ENCODE results near the gene MR1.

MR1 gene

DNA sequence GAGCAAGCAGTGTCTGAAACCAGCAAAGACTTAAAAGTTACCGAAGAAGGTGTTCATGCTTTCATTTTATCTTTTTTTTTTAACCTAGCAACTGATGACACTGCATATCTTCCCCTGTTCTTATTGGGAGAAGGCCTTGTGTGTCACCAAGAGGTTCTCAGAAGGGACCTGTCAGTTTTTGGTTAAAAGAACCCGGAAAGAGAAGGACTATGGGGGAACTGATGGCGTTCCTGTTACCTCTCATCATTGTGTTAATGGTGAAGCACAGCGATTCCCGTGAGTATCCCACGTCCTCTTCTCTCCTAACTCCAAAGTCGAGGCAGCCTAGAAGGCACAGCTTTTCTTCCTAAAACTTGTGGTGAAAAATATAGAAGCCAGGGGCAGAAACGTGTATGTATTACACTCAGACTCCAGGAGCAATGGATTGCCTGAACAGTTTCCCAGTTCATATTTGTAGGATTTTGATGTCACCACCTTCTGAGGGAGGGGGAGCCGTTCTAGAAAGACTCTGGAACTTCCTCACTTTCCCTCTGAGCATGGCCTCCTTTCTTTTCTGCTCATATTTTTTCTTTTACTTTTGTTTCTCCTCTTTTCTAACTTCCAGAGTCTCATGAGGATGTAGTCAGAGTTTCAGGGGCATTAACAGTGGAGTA lies at the start of gene MR1:
Gene MR1 (plus strand): TSS at position 185 of the 653 bp plus-strand sequence. CDS start 25 bp downstream, at position 210.
- peak; percentile 89 for DNase-seq (ENCODE audit: low spot score)

DNA sequence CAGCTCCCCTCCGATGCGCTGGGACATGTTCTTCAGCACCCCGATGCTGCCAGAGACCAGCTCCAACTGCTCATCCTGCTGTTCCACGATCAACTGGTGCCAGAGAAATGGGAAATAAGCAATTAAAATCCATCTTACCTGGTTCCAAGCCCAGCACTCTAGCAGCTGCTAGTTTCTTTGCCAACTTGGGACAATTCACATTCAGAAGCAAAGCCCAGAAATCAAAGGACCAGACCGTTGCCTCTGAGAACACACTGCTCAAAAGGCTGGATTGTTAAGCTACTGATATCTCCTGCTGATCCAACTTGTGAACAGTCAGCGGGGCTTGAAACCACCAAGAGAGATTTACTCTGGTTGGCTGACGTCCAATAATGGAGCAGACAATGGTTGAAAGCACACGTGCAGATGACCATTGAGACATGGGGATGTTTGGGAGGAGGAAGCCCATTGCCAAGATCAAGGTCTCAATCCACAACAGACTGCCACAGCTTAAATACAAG lies 45.5 kb upstream of the MR1 start:
- no peak for DNase-seq (ENCODE audit: low spot score)

DNA sequence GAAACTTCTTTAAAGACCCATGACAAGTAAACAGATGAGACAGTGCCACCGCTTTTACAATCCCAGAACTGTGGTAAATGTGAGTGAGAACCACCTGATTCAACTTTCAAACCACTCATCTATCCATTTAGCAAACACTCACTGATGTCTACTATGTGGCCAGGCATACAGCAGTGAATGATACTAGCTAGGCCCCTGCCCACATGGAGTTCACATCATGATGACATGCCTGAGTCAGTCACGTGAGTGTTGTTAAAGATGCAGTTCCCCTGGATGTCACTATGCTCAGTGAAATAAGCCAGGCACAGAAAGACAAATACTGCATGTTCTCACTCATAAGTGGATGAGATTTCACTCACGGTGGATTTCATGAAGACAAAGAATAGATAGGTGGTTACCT lies 39.5 kb upstream of the MR1 start:
- no peak for DNase-seq (ENCODE audit: low spot score)

DNA sequence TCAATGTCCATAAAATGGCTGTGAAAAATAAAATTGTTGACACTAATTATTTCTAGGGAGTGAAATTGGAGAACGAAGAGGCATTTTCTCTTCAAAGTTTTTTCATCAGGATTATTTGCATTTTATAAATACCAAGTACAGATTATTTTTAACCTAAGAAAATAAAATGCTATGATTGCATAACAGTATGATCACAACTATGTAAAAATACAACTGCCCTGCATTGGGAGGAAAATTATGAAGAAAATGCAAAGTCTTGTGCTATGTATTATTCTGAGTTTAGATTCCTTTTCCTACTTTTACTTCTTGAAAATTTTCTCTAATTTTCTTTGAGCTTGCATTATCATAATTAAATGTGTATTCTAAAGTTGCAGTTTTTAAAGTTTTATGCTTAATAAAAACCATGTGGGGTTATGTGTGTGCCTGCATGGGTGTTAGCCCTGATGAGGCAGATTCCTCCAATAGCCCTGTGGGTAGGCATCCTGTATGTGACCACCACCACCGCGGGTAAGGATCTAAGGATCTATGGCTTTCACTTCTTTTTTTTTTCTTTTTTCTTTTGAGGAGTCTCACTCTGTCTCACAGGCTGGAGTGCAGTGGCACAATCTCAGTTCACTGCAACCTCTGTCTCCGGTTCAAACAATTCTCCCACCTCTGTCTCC lies 35.8 kb upstream of the MR1 start:
- peak; percentile 14 for DNase-seq (ENCODE audit: low spot score)

DNA sequence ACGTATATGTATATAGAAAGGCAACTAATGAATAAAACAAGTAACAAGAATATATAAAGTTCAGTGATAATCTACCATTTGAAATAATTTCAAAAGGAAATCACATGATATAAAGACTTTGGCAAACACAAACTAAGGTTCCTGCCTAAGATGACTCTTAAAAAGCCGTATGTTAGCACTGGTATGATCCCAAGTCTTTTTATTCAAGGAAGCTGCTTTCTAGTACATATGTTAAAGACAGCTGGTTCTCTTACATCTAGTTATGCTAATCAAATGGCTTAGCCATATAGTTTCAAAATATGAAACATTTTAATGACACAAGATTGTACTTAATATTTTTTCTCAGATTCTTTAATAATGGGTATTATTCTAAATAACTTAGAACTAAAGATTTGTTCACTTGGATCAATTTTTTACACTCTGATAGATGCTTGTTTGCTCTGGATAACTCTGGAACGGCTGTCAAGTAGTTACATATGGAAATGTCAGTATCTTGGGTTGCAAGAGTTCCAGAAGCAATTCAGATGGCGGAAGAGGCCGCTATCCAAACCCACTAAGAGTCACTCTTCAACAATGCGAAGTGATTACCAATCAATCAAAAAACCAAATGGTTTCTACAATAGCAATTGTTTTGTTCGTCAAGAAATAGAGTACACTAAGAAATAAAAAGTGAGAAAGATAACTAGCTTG lies 32.5 kb upstream of the MR1 start:
- DNase-seq (ENCODE audit: low spot score): no peak

DNA sequence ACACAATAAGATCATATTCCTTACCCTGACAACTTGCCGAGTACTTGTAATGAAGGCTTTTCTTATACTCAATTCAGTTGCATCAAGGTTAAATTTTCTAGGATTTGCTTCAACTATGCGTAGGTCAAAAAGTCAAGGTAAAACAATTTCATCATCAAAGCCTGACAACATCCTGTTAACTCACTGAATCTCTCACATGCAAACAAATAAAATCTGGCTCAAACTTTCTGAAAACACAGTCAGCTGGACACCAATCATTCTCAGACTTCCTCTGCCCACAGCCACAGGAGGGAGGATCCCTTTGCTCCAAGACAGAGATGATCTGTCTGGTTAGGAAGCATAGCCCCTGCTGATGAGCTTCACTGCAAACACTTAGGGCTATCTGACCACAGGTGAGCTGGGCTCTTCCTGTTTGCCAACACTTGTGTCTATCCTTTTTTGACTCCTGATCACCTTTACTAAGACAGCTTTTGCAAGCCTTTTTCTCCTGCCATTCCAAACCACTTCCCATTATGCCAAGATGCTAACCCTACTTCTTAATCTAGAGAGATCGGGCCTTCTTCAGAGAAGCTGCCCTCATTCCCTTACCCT lies 31.1 kb upstream of the MR1 start:
- no peak for DNase-seq (ENCODE audit: low spot score)

DNA sequence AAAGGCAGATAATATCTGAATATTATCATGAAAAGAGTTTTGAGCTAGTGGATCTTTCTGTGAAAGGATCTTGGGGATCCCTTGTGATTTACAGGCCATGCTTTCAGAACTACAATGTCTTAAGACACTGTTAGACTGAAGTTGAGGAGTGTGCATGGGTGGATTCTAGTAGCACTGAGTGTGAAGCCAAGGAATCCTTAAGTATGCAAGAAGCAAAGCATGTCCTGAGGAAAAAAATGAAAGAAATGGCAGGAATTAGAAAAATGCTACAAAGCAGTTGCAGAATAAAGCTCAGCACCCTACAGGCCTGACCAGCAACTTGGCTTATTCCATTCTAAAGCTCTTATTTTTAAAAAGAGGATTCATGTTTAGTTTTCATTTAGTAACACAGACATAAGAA lies 23.0 kb upstream of the MR1 start:
- DNase-seq (ENCODE audit: low spot score): peak; percentile 72

DNA sequence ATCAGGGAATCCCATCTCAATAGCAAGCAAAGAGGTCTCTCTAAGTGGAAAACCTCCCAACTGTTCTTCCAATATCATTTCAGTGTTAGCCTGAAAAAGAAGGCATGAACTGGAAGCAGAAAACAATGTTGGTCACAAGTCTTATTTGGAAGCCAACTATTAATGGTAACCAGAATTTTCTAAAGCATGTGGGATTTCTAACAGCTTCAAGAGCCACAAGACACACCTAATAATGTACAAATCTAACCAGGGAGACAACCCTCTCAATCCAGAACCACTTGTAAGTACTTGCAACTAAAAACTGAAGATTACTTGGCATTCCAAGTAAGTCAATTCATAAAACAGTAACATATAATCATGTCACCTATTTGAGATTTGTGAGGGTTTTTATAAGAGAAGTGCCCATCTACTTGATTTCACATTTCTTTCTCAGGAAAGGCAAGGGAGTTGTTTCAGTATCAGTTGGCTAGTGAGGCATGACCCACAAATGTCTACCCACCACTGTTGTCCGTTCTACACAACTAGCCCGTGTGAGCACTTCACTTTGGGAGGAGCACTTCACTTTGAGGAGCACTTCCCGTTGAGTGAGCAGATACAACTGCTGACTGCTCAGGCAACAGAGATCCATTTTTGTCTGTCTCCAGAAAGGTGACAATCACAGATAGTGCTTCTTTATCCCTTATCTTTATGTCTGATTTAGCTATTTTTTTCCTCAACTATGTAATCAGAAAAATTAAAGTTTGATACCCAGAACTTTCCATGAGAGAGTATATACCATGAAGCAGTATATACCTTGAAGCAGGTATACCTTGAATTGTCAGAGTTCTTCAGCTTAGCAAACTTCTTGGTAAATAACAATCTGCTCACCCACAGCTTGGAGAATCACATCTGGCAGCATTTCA lies 22.2 kb upstream of the MR1 start:
- DNase-seq (ENCODE audit: low spot score): no peak

DNA sequence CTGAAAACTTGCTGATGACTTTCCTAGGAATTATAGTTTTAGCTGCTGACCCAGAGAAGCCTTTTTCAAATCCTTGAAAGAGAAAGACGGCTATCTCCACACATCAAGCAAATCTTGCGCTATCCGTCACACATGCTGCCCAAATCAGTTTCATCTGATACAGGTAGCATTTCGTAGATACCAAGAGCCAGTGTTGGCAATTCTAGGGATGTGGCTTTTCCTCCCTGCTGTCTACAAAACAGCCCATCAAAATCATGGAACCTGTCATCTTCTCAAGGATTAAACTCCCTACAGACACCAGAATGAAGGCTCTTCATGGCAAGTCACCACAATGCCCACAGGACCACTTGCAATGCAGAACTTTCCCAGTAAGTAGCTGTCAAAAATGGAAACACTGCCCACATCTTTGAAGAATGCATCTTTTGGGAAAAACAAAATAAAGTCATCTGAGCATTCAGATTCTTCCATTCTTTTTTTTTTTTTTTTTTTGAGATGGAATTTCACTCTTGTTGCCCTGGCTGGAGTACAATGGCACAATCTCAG lies 21.5 kb upstream of the MR1 start:
- no peak for DNase-seq (ENCODE audit: low spot score)

DNA sequence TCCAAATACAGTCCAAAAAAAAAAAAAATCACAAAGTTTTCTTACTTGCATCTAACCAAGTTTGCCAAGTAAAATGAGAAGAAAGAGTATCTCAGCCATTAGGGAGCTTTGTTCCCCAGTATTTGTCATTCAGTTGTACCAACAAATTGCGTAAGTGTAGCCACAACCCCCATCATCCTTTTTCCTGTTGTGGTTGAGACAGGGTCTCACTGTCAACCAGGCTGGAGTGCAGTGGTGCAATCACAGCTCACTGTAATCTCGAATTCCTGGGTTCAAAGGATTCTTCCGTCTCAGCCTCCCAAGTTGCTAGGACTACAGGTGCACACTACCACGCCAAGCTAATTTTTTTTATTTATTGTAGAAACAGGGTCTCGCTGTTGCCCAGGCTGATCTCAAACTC lies 20.6 kb upstream of the MR1 start:
- DNase-seq (ENCODE audit: low spot score): no peak

DNA sequence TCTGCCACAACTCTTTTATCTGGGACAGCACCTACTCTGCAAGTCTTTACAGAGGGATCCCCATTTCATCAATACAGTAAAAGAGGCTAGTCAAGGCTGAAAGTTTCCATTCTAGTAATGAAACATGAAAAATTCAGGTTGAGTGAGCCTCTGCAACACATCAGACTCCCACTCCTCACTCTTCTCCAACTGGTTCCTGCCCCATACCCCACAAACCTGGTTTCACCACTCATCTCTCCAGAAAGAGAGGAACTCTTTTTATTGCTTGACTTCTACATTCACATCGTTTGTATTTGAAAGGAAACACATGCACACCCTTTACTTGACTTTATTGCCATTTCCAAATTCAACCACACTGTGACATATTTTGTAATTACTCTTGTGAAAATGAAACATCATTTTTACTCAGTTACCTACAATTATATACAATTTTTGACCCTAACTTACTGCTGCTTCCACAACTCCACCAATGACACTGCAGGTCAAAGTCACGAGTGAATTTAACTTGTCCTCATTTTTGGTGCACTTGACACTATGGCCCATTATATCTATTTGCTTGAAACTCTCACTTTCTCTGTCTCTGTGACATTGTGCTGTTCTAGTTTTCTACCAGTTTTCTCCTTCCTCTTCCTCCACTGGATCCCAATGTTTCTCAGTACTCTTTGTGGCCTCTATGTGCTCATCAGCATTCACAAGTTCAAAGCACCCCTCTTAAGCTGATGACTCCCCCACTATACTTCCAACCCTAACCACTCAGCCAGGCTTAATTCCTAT lies 19.1 kb upstream of the MR1 start:
- DNase-seq (ENCODE audit: low spot score): no peak

DNA sequence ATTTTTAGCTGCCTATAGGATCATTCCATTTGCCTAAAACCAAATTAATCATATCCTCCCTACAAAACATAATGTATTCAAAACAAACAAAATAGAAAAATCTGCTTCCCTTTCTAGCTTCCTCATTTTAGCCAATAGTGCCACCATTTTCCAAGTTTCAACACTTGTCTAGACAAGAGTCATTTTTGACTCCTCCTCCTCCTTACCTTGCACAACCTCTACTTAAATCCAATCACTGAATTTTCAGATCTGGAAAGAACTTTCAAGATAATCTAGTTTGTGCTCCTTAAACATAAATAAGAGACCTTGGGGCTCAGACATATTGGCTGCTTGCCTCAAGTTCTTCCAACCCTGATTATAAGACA lies 18.6 kb upstream of the MR1 start:
- DNase-seq (ENCODE audit: low spot score): no peak

DNA sequence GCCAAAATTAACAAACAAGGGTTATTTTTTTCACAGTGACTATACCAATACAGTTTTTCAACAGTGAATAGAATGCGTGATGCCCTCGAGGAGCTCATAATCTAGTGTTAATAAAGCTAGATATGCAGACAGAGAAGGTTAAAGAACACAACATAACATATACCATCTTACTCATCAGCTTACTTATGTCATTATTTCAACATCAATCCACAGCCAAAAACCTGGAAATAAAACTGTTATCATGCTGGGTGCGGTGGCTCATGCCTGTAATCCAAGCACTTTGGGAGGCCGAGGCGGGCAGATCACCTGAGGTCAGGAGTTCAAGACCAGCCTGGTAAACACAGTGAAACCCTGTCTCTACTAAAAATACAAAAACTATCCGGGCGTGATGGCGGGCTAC lies 17.2 kb upstream of the MR1 start:
- no peak for DNase-seq (ENCODE audit: low spot score)

DNA sequence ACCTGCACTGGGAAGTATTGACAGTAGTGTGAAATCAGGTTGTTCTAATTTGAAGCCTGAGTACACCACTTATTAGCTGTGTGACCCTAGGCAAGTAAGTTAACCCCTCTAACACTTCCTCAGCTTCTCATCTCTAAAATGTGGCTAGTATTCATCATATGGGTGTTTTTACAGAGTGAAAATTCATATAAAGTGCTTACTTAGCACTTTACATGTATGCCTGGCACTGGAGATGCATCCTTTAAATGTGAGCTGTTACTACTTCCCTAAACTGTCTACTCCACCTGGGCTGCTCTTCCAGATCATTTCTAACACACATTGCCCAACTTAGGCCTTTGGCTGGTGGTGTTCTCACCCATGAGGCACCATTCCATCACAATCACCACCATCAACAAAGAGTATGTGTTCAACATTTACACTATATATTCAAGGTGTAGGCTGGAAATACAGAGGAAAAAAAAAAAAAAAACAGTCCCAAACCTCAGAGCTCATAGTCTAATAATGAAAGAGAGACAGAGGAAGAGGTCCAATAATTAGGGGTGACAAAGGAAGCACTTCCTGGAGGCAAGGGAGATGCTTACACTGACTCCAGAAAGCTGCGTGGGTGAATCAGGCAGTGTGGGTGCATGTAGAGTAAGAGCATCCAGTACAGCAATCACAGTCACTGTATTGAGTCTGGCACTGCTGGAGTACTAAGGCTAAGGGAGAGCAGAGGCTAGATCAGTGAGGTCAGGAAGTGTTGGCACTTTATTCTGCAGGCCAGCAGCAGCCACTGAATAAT lies 14.7 kb upstream of the MR1 start:
- DNase-seq (ENCODE audit: low spot score): no peak

DNA sequence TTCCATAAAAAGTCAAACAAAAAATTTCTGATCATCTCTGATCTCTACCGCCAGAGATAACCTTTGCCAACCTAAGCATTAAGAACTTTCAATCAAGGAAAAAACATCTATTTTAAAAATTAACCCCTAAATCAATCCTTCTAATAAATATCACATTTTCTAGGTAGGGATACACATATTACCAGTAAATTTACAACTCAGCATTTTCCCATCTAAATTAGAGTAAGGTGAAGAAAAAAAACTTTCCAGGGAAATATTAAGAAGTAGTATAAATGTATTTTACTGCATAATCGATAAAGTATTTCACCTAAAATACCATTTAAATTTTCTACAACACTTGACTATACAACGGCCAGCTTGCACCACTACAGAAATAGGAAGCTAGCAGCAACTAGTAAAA lies 12.6 kb upstream of the MR1 start:
- DNase-seq (ENCODE audit: low spot score): no peak

DNA sequence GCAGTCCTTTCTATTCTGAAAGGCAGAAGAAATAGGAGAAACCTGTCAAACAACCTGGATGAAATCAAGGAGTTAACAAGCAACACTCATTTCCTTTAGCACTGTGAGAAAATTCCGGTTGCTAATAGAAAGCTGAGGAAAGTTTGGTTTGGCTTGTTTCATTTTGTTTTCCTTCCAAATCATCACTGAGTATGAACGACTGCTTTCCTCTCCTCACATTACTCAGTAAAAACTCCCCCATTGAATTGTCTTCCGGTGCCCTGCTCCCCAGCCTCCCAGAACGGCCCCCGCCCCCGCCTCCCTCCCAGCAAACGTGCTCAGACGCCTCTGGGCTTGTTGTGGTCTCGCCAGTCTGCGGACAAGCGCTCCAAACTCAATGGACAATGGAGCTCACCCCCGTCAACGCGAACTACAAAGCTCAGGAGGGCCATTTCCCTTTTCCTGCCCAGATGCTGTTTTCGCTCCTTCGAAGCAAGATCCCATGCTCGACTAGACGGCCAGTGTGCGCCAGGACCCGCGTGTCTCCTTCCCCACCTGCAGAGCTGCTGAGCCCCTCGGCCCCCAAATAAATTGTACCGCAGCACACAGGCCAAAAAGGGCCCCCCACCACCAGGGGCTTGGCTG lies 11.9 kb upstream of the MR1 start:
- DNase-seq (ENCODE audit: low spot score): peak; percentile 73

DNA sequence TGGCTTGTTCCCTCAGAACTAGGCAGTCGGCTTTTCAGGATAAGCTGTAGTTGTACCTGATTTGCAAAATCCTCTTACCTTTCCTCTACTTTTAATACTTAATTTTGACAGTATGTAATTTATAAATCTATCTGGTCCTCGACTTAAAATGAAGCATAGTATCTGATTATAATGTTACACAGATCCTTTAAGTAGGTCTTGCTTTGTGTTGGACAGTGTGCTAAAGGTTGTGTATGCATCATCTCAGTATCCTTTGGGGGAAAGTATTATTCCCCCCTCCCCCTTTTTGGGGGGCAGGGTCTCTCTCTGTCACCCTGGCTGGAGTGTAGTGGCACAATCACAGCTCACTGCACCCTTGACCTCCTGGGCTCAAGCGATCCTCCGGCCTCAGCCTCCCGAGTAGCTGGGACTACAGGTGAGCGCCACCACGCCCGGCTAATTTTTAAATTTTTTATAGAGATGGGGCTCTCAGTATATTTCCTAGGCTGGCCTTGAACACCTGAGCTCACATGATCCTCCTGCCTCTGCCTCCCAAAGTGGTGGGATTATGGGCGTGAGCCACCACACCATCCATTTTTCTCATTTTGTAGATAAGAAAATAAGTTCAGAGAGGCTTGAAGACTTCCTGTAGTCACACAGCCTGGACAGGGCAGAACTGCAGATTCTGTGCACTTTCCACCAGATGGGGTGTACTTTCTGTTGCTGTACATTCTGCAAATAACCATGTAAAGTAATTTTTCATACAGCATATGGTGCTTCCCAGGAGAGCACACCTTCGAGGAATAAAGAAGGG lies 10.3 kb upstream of the MR1 start:
- no peak for DNase-seq (ENCODE audit: low spot score)

DNA sequence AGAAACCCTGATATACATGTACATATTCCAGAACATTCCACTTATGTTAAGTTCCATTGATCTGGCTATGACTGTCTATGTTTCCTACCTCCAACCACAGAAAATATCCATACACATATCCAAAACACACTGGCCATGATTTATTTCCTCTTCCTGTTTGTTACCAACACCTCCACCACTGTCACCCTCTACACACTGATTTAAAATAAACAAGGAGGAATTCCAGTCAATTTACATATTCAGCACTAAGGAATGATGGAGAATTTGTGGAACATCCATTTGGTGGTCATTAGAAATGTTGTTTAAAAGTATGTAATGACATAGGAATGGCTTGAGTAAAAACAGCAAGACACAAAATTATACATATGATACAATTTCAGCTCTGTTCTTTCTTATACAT lies 5.6 kb upstream of the MR1 start:
- DNase-seq (ENCODE audit: low spot score): peak; percentile 44

DNA sequence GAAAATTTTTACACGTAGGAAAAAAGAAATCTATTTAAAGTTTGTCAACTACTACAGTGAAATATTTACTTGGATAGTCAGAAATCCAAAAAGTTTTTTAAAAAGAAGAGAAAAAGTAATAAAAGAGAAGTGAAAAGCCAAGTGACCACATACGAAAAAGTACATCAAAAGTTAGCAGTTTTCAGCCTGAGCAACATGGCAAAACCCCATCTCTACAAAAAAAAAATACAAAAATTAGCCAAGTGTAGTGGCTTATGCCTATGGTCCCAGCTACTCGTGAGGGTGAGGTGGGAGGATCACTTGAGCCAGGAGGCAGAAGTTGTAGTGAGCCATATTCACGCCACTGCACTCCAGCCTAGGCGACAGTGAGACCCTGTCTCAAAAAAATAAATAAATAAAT lies 5.2 kb upstream of the MR1 start:
- no peak for DNase-seq (ENCODE audit: low spot score)
